HL-60 (cell line): ENCODE data around the gene ANXA10.

Source experiments
- TF ChIP-seq, protein P1 (sequence below): IDR thresholded peaks from 2 replicates; pipeline ENCODE4 v1.6.1; 2012; ENCODE audit warnings: low read depth; ENCODE audit not compliant: insufficient replicate concordance
- TF ChIP-seq, protein P2 (sequence below): IDR thresholded peaks from one replicate; pipeline ENCODE4 v1.5.1; 2011; ENCODE audit warnings: low read length, control low read depth, inconsistent platforms; ENCODE audit not compliant: insufficient read depth

DNA sequence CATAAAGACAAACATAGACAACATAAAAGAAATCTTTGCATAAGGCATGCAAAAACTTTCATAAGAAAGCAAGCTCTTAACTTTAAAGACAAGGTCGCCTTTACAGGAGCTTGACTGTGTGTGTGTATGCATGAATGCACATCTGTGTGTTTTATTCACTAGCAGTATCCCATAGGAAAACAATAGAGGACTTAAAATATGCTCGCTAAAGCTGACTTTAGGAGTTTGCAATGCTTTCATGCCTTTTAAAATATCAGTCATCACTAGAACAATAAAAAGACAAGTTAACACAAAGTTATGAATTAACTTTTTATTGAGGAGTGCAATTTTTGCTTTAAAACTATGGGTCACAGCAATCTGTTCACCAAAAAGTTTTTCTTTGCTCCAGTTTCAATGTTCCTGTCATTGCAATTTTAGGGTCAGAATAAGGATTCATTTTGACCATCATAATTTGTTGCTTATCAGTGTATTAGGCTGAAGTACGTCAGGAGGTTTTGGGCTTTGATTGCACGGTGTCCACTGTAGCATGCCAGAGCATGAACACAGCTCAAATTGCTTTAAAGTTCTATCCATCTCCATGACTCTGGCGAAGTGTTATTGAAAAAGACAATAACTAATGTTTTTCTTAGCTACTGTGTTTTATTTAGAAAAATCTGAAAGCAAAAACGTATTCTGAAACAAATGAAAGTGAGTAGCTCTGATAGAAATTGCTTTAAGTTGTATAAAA, 36.9 kb downstream of the ANXA10 start:
- TF ChIP-seq, protein P1, sequence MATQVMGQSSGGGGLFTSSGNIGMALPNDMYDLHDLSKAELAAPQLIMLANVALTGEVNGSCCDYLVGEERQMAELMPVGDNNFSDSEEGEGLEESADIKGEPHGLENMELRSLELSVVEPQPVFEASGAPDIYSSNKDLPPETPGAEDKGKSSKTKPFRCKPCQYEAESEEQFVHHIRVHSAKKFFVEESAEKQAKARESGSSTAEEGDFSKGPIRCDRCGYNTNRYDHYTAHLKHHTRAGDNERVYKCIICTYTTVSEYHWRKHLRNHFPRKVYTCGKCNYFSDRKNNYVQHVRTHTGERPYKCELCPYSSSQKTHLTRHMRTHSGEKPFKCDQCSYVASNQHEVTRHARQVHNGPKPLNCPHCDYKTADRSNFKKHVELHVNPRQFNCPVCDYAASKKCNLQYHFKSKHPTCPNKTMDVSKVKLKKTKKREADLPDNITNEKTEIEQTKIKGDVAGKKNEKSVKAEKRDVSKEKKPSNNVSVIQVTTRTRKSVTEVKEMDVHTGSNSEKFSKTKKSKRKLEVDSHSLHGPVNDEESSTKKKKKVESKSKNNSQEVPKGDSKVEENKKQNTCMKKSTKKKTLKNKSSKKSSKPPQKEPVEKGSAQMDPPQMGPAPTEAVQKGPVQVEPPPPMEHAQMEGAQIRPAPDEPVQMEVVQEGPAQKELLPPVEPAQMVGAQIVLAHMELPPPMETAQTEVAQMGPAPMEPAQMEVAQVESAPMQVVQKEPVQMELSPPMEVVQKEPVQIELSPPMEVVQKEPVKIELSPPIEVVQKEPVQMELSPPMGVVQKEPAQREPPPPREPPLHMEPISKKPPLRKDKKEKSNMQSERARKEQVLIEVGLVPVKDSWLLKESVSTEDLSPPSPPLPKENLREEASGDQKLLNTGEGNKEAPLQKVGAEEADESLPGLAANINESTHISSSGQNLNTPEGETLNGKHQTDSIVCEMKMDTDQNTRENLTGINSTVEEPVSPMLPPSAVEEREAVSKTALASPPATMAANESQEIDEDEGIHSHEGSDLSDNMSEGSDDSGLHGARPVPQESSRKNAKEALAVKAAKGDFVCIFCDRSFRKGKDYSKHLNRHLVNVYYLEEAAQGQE: no peak
- TF ChIP-seq, protein P2, sequence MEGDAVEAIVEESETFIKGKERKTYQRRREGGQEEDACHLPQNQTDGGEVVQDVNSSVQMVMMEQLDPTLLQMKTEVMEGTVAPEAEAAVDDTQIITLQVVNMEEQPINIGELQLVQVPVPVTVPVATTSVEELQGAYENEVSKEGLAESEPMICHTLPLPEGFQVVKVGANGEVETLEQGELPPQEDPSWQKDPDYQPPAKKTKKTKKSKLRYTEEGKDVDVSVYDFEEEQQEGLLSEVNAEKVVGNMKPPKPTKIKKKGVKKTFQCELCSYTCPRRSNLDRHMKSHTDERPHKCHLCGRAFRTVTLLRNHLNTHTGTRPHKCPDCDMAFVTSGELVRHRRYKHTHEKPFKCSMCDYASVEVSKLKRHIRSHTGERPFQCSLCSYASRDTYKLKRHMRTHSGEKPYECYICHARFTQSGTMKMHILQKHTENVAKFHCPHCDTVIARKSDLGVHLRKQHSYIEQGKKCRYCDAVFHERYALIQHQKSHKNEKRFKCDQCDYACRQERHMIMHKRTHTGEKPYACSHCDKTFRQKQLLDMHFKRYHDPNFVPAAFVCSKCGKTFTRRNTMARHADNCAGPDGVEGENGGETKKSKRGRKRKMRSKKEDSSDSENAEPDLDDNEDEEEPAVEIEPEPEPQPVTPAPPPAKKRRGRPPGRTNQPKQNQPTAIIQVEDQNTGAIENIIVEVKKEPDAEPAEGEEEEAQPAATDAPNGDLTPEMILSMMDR: no peak
